Naive B cell (primary cell): Measurements from ENCODE around the gene SSH2. TPM values are rescaled to one million over a fixed set of nuclear protein-coding genes. Genes with fewer than 3 reads are reported as not detected.

ENCODE experiments used
- ATAC-seq, 2 donors: fragments of 150-1000 bp; cut with Tn5 transposase; 2 replicates each; pipeline ENCODE4 v1.10.0; 2021; ENCODE audit warnings: low read depth in 2 of 2, mild to moderate bottlenecking in 2 of 2, moderate library complexity in 2 of 2
- DNase-seq: peaks from one replicate; pipeline ENCODE4 v3.0.0; 2022
- H3K27ac Mint-ChIP-seq, 6 donors: one replicate each; pipeline ENCODE4 v1.8.0; 2020 to 2022; ENCODE audit warnings: mild to moderate bottlenecking in 6 of 6, mixed read lengths in 6 of 6, moderate library complexity in 5 of 6, inconsistent platforms in 2 of 6
- H3K27me3 Mint-ChIP-seq, 3 donors: one replicate each; pipeline ENCODE4 v1.8.0; 2021 to 2022; ENCODE audit warnings: mixed read lengths in 3 of 3, mild to moderate bottlenecking in 1 of 3
- H3K36me3 Mint-ChIP-seq, 2 donors: one replicate each; pipeline ENCODE4 v1.8.0; 2020 to 2022; ENCODE audit warnings: mixed read lengths in 2 of 2, inconsistent platforms in 1 of 2, mild to moderate bottlenecking in 1 of 2
- H3K4me1 Mint-ChIP-seq, 3 donors: one replicate each; pipeline ENCODE4 v1.8.0; 2020 to 2022; ENCODE audit warnings: mixed read lengths in 3 of 3, inconsistent platforms in 1 of 3, mild to moderate bottlenecking in 1 of 3, moderate library complexity in 1 of 3
- H3K4me3 Mint-ChIP-seq, 8 donors: one replicate each; pipeline ENCODE4 v1.8.0; 2020 to 2022; ENCODE audit warnings: mild to moderate bottlenecking in 8 of 8, mixed read lengths in 8 of 8, moderate library complexity in 8 of 8, inconsistent platforms in 2 of 8
- H3K9me3 Mint-ChIP-seq, 7 donors: one replicate each; pipeline ENCODE4 v1.8.0; 2020 to 2022; ENCODE audit warnings: mixed read lengths in 7 of 7, mild to moderate bottlenecking in 5 of 7, inconsistent platforms in 2 of 7, moderate library complexity in 1 of 7
- polyA plus RNA-seq, 6 donors: library from polyadenylated mRNA; unstranded; fragments of 300-500 nt; fragmentation: Illumina TruSeq; gene quantifications; one replicate each; pipeline ENCODE4 v1.2.3, GENCODE V29; 2021; ENCODE audit warnings: low read depth in 6 of 6

The SSH2 gene
- polyA plus RNA-seq, 6 donors from 2014 or later, result 46.3 to 96.7 (median 65.5) TPM

GRCh38 chr17:29723278-29724047, 206.6 kb downstream of the SSH2 start:
- Mint-ChIP-seq H3K4me3 (peak overlapping the region; percentile 56 to 89 (median 78)), H3K27me3 (no peaks in the 10 kb centered on the region), H3K4me1 (peaks cover 67 to 96% (median 78%) of the 10 kb centered on the region in 3 donors), H3K27ac (peak overlapping the region; percentile 91 to 99 (median 95)), H3K36me3 (peaks cover 11 to 21% of the 10 kb centered on the region in 2 donors), H3K9me3 (peaks cover 0 to 17% (median 9%) of the 10 kb centered on the region in 7 donors)
- DNase-seq (peak; percentile 71), ATAC-seq (peak; percentile 41 to 48)

DNA sequence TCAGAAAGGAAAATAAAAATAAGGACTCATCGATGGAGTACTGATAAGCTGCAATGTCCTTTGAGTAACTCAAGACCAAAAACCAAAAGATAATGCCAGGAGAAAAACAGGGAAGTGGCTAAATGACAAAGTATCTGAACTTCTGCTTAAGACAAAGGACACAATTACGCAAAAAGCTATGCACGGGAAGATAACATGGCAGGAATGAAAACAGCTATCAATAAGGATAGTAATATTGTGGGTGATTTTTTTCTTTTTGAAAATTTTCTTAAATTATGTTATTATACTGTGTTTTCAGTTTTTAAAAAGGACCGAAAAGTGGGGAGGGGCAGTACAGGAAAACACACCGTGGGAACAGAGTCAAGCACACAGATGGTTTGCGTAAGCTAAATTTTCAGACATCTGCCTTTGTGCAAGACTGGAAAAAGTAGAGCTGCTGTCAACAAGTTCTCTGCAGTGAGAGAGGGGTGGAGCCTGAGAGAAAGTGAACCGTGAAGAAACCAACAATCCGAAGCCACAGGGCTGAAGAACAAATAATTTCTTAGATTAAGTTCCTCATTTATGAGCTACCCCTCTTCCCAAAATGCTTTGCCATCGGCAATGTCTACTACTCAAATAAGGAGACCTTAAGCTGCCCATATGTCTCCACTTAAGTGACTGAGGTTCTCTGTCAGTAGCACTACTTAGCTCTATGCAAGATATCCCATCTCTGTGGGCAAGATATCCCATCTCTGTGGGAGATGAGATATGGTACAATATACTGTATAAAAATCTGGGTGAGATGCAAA, 207.4 kb downstream of the SSH2 start:
- Mint-ChIP-seq H3K9me3 (peaks cover 0 to 9% (median 3%) of the 10 kb centered on the region in 7 donors), H3K27ac (peak overlapping the region; percentile 91 to 99 (median 95)), H3K36me3 (peaks cover 4 to 16% of the 10 kb centered on the region in 2 donors), H3K4me3 (peak overlapping the region; percentile 56 to 89 (median 78)), H3K27me3 (no peaks in the 10 kb centered on the region), H3K4me1 (peaks cover 69 to 96% (median 78%) of the 10 kb centered on the region in 3 donors)
- ATAC-seq (peak; percentile 81 to 84), DNase-seq (peak; percentile 91)

DNA sequence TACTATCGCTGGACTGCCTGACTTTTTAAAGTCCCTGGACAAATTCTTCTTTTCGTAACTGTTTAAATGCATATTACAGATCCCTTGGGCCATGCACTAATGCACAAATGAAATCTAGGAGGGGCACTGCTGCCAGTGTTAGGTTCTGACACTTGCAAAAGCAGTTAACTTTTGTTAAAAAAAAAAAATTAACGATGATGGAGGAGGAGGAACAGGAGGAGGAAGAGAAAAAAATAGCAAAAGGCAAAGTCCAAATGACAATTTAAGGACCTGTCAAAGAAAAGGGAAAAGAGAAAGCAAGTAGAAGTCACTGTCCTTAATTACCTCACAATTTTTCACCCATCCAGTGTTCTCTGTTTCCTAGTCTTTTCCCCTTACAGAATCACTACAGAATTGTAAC, 209.5 kb downstream of the SSH2 start:
- DNase-seq (no peak), ATAC-seq (no peak)
- Mint-ChIP-seq H3K4me3 (peak overlapping the region; percentile 53 to 89 (median 73)), H3K4me1 (peaks cover 70 to 96% (median 78%) of the 10 kb centered on the region in 3 donors), H3K9me3 (peaks cover 0 to 3% (median 0%) of the 10 kb centered on the region in 7 donors), H3K27me3 (no peaks in the 10 kb centered on the region), H3K36me3 (peaks cover 0 to 12% of the 10 kb centered on the region in 2 donors), H3K27ac (peak overlapping the region; percentile 91 to 99 (median 95))

DNA sequence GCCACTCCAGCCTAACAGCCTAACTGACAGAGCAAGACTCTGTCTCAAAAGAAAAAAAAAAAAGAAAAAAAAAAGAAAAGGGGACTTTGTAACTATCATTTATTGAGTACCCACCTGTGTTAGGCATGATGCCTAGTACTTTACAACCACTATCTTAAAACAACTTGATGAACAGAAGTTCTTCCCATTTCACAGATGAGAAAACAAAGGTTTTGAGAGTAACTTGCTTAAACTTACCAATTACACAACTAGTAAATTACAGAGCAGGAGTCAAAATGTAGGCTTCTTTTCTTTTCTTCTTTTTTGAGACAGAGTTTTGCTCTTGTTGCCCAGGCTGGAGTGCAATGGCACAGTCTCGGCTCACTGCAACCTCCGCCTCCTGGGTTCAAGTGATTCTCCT, 210.6 kb downstream of the SSH2 start:
- H3K27me3 Mint-ChIP-seq, result no peaks in the 10 kb centered on the region
- peaks cover 69 to 97% (median 85%) of the 10 kb centered on the region in 3 donors for H3K4me1 Mint-ChIP-seq
- peaks cover 0 to 10% of the 10 kb centered on the region in 2 donors for H3K36me3 Mint-ChIP-seq
- ATAC-seq, result no peak
- H3K27ac Mint-ChIP-seq, result peak overlapping the region; percentile 82 to 98 (median 92)
- H3K4me3 Mint-ChIP-seq, result peak overlapping the region in 3 of 8 donors; percentile 23 to 37 (median 32)
- H3K9me3 Mint-ChIP-seq, result peaks cover 0 to 2% (median 0%) of the 10 kb centered on the region in 7 donors
- no peak for DNase-seq

- Mint-ChIP-seq H3K4me3 (peak overlapping the region in 5 of 8 donors; percentile 8 to 59 (median 41)), H3K4me1 (peaks cover 69 to 99% (median 86%) of the 10 kb centered on the region in 3 donors), H3K27ac (peak overlapping the region in 5 of 6 donors; percentile 82 to 98 (median 89)), H3K27me3 (no peaks in the 10 kb centered on the region), H3K36me3 (peaks cover 0 to 10% of the 10 kb centered on the region in 2 donors), H3K9me3 (no peaks in the 10 kb centered on the region)
- DNase-seq, result no peak
- ATAC-seq, result no peak
These were observed 211.5 kb downstream of the SSH2 start for GRCh38 chr17:29718446-29719039.

- no peak for ATAC-seq
- DNase-seq, result no peak
- Mint-ChIP-seq H3K27ac (peak overlapping the region in 5 of 6 donors; percentile 60 to 92 (median 89)), H3K27me3 (no peaks in the 10 kb centered on the region), H3K9me3 (no peaks in the 10 kb centered on the region), H3K4me1 (peaks cover 64 to 99% (median 82%) of the 10 kb centered on the region in 3 donors), H3K36me3 (peaks cover 0 to 10% of the 10 kb centered on the region in 2 donors), H3K4me3 (peak overlapping the region in 6 of 8 donors; percentile 12 to 69 (median 58))
These were observed 212.2 kb downstream of the SSH2 start for GRCh38 chr17:29717817-29718216.

DNA sequence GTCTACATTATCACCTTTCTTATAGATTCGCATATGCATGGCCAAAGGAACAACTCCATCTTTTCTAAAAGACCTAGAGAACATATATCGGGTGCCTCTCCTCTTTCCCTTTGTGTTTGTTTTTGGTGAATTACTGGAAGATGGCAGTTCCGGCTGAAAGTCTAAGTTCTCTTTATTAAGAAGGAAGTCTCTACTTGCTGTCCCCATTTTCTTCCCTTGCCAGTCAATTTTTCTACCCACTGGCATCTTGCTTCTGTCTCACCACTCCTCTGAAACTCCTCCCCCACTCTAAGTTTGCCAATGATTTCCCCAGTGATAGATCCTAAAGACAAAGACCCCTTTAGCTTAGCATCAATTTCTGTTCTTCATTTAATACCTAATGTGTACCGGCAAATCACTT, 213.5 kb downstream of the SSH2 start:
- Mint-ChIP-seq H3K36me3 (peaks cover 0 to 10% of the 10 kb centered on the region in 2 donors), H3K4me3 (peak overlapping the region in 5 of 8 donors; percentile 13 to 66 (median 44)), H3K9me3 (no peaks in the 10 kb centered on the region), H3K4me1 (peaks cover 61 to 100% (median 82%) of the 10 kb centered on the region in 3 donors), H3K27ac (peak overlapping the region; percentile 8 to 96 (median 78)), H3K27me3 (no peaks in the 10 kb centered on the region)
- ATAC-seq (no peak), DNase-seq (no peak)

- peak overlapping the region in 5 of 8 donors; percentile 25 to 66 (median 34) for H3K4me3 Mint-ChIP-seq
- H3K36me3 Mint-ChIP-seq, result peaks cover 0 to 10% of the 10 kb centered on the region in 2 donors
- DNase-seq, result no peak
- H3K9me3 Mint-ChIP-seq, result no peaks in the 10 kb centered on the region
- no peak for ATAC-seq
- H3K4me1 Mint-ChIP-seq, result peaks cover 57 to 100% (median 79%) of the 10 kb centered on the region in 3 donors
- no peaks in the 10 kb centered on the region for H3K27me3 Mint-ChIP-seq
- peak overlapping the region; percentile 31 to 94 (median 90) for H3K27ac Mint-ChIP-seq
These were observed 214.3 kb downstream of the SSH2 start for GRCh38 chr17:29715680-29716079.

DNA sequence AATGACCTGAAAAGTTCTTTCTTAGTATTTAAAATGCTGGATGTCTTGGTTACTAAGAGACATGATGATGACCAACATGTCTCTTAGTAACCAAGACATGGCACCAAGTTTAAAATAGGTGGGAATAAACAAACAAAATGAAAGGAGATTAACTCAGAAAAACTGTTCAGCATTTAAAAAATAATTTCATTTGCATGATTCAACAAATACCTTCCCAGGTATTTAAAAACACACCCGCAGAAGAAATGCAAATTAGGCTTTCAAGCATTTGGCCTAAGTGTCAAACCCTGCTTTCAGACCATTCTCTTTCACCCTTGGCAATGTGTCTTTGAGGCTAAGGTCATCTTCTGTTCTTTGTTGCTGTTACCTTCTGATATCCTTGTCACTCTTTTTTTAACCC, 215.9 kb downstream of the SSH2 start:
- no peaks in the 10 kb centered on the region for H3K9me3 Mint-ChIP-seq
- ATAC-seq (peak in 1 of 2 donors; percentile 18), DNase-seq (no peak)
- H3K4me1 Mint-ChIP-seq, result peaks cover 65 to 100% (median 81%) of the 10 kb centered on the region in 3 donors
- no peaks in the 10 kb centered on the region for H3K27me3 Mint-ChIP-seq
- peak overlapping the region in 5 of 8 donors; percentile 2 to 52 (median 28) for H3K4me3 Mint-ChIP-seq
- peak overlapping the region; percentile 25 to 94 (median 85) for H3K27ac Mint-ChIP-seq
- H3K36me3 Mint-ChIP-seq, result peaks cover 0 to 10% of the 10 kb centered on the region in 2 donors

- Mint-ChIP-seq H3K27ac (peak overlapping the region; percentile 53 to 97 (median 88)), H3K27me3 (no peaks in the 10 kb centered on the region), H3K36me3 (peaks cover 0 to 10% of the 10 kb centered on the region in 2 donors), H3K4me1 (peaks cover 60 to 98% (median 77%) of the 10 kb centered on the region in 3 donors), H3K9me3 (no peaks in the 10 kb centered on the region), H3K4me3 (peak overlapping the region in 5 of 8 donors; percentile 27 to 80 (median 59))
- ATAC-seq (peak; percentile 41 to 65), DNase-seq (no peak)
These were observed 216.4 kb downstream of the SSH2 start for GRCh38 chr17:29713626-29714025.

DNA sequence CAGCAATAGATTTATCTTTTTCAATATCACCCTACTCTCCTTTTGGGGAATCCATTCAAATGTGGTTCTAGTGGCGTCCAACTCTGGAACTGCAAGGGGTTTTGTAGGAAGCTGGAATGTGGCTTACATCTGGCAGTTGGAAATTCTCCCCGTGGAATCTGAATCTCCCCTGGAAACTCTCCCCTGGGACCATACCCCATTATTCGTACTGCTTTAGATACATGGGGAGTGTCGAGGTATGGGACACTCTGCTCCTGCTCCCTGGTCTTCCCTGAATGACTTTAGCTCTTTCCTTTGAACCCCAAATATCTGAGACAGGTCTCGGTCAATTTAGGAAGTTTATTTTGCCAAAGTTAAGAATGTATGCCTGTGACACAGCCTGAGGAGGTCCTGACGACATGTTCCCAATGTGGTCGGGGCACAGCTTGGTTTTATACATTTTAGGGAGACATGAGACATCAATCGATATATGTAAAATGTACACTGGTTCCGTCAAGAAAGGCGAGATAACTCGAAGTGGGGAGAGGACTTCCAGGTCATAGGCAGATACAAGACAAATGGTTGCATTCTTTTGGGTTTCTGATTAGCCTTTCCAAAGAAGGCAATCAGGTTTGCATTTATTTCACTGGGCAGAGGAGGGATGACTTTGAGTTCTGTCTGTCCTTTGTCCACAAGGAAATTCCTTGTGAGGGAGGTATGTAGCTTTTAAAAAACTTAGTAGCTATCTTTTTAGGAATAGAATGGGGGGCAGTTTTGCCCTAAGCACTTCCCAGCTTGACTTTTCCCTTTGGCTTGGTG, 218.2 kb downstream of the SSH2 start:
- Mint-ChIP-seq H3K36me3 (peaks cover 0 to 8% of the 10 kb centered on the region in 2 donors), H3K4me3 (peak overlapping the region in 1 of 8 donors; percentile 72), H3K4me1 (peaks cover 46 to 97% (median 60%) of the 10 kb centered on the region in 3 donors), H3K27me3 (no peaks in the 10 kb centered on the region), H3K27ac (peak overlapping the region in 5 of 6 donors; percentile 67 to 93 (median 85)), H3K9me3 (peaks cover 0 to 3% (median 0%) of the 10 kb centered on the region in 7 donors)
- no peak for DNase-seq
- ATAC-seq, result no peak

- Mint-ChIP-seq H3K9me3 (peaks cover 0 to 3% (median 0%) of the 10 kb centered on the region in 7 donors), H3K27me3 (no peaks in the 10 kb centered on the region), H3K36me3 (peaks cover 0 to 4% of the 10 kb centered on the region in 2 donors), H3K4me1 (peaks cover 42 to 95% (median 52%) of the 10 kb centered on the region in 3 donors), H3K4me3 (peak overlapping the region in 1 of 8 donors; percentile 22), H3K27ac (peak overlapping the region; percentile 16 to 88 (median 74))
- no peak for ATAC-seq
- no peak for DNase-seq
These were observed 219.1 kb downstream of the SSH2 start for GRCh38 chr17:29710891-29711418.
